Measurements from ENCODE around the gene B3GNT4. TPM values are rescaled to one million over a fixed set of nuclear protein-coding genes. Genes with fewer than 3 reads are reported as not detected.

B3GNT4 gene
- total and polyA plus RNA-seq, 2 of the 8 experiments (the other 6 are each of a cell fraction or from before 2014, with no cell fraction given): 1.1 to 1.4 TPM

DNA sequence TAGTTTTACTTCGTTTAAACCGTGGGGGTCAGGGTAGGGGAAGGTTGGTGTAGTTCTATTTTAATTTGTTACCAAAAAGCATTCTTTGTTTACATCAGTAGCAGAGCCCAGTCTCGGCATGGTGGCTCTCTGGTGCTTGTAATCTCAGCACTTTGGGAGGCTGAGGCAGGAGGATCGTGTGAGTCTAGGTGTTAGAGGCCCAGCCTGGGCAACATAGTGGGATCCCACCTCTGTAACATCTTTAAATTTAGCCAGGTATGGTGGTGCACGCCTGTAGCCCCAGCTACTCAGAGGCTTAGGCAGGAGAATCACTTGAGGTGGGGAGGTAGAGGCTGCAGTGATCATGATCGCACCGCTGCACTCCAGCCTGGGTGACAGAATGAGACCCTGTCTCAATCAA lies 18.4 kb upstream of the B3GNT4 start:
- Histone ChIP-seq H2BK20ac (ENCODE audit: low read length) (no peak overlapping the region), H2BK120ac (replicated peaks; ENCODE audit: low read depth, low read length) (no peak overlapping the region), H3K18ac (ENCODE audit: extremely low read depth, low read length) (no peak overlapping the region), H4K5ac (ENCODE audit: insufficient read length, low read depth, low read length) (no peak overlapping the region), H2BK15ac (ENCODE audit: low read length) (no peak overlapping the region), H3K36me3 (ENCODE audit: control insufficient read depth in 2 of 4, insufficient read depth in 4 of 4, low read length in 3 of 4) (no peaks in the 10 kb centered on the region), H3K9ac (replicated peaks in 1 of 4; ENCODE audit: extremely low read depth in 1 of 4, low read depth in 3 of 4, low read length in 3 of 4) (no peak overlapping the region), H3K23ac (ENCODE audit: insufficient read length) (no peak overlapping the region), H4K91ac (replicated peaks; ENCODE audit: insufficient read length, low read length) (no peak overlapping the region), H4K8ac (ENCODE audit: extremely low read depth, insufficient read depth, low read length) (no peak overlapping the region), H3K27ac (ENCODE audit: low read depth, low read length) (no peak overlapping the region), H2AK5ac (ENCODE audit: low read depth, low read length) (no peak overlapping the region), H4K20me1 (replicated peaks in 1 of 2; ENCODE audit: control insufficient read depth in 1 of 2, insufficient read depth in 2 of 2, low read length in 2 of 2) (no peaks in the 10 kb centered on the region), H3K4me2 (ENCODE audit: insufficient read depth in 1 of 2, low read depth in 2 of 2, low read length in 2 of 2) (no peak overlapping the region), H2BK12ac (ENCODE audit: low read depth, low read length) (no peak overlapping the region), H3K9me3 (ENCODE audit: insufficient read depth in 2 of 2, low read depth in 1 of 2, low read length in 1 of 2) (no peaks in the 10 kb centered on the region), H2AFZ (ENCODE audit: low read length) (no peak overlapping the region), H3K14ac (ENCODE audit: insufficient read length) (no peak overlapping the region), H3K4me1 (replicated peaks in 1 of 4; ENCODE audit: control insufficient read depth in 3 of 4, insufficient read depth in 4 of 4, low read length in 3 of 4) (peaks cover 0 to 4% (median 2%) of the 10 kb centered on the region in 4 experiments; a peak in 3 of 7 replicates), H3K27me3 (replicated peaks in 1 of 4; ENCODE audit: control insufficient read depth in 3 of 4, extremely low read depth in 1 of 4, insufficient read depth in 3 of 4, low read length in 3 of 4) (peaks cover 0 to 6% (median 2%) of the 10 kb centered on the region in 4 experiments; a peak in 5 of 7 replicates), H3K23me2 (ENCODE audit: low read depth, low read length) (peaks cover 4% of the 10 kb centered on the region; the same call in 1 of the 2 replicates), H3K79me2 (ENCODE audit: control insufficient read depth in 1 of 2, insufficient read depth in 2 of 2, low read length in 2 of 2) (no peaks in the 10 kb centered on the region), H3K4me3 (ENCODE audit: extremely low read depth in 1 of 4, insufficient read depth in 2 of 4, low read depth in 3 of 4, low read length in 4 of 4) (no peak overlapping the region), H3K4ac (replicated peaks; ENCODE audit: insufficient read length, low read depth, low read length) (no peak overlapping the region), H3K79me1 (ENCODE audit: low read depth, low read length) (no peaks in the 10 kb centered on the region), H3K56ac (replicated peaks; ENCODE audit: insufficient read length, low read depth, low read length) (no peak overlapping the region), H2BK5ac (ENCODE audit: low read depth, low read length) (no peak overlapping the region)
- FAIRE-seq (no peak), DNase-seq (ENCODE audit: low read depth in 1 of 2, low spot score in 2 of 2) (no peak)
- CTCF ChIA-PET (ENCODE audit: partially characterized antibody): interaction anchor here (1.1 kb wide), 1 partner anchor 22 kb away, joined by 3 read pairs; no protein-coding TSS in a partner anchor
- POLR2A ChIA-PET (ENCODE audit: partially characterized antibody): no interaction called here
- 87% methylated on average over 7 of the region's 7 CpGs; no CpG with 5 or more reads in 1 of the 2 experiments for WGBS, 2 experiments (ENCODE audit: extremely low coverage in 1 of 2, insufficient coverage in 1 of 2, insufficient read length in 1 of 2, insufficient replicate concordance in 2 of 2, low coverage in 1 of 2, low lambda C conversion rate in 2 of 2, missing lambda C conversion rate in 1 of 2)
- TF ChIP-seq, protein P1, sequence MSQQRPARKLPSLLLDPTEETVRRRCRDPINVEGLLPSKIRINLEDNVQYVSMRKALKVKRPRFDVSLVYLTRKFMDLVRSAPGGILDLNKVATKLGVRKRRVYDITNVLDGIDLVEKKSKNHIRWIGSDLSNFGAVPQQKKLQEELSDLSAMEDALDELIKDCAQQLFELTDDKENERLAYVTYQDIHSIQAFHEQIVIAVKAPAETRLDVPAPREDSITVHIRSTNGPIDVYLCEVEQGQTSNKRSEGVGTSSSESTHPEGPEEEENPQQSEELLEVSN (IDR thresholded peaks at IDR 0.05): no peak
- no peak for TF ChIP-seq POLR2A (IDR thresholded peaks at IDR 0.05; ENCODE audit: control extremely low read depth in 1 of 2, low read depth in 2 of 2, low read length in 2 of 2)
- TF ChIP-seq HDAC2 (IDR thresholded peaks at IDR 0.05; ENCODE audit: borderline replicate concordance in 1 of 2, low read depth in 2 of 2, low read length in 2 of 2): no peak
- no peak for TF ChIP-seq MAFK (IDR thresholded peaks at IDR 0.05; ENCODE audit: low read depth, low read length)
- no peak for TF ChIP-seq KDM4A (IDR thresholded peaks at IDR 0.05; ENCODE audit: low read depth, low read length, severe bottlenecking)
- TF ChIP-seq CBX8 (IDR thresholded peaks at IDR 0.05; ENCODE audit: borderline replicate concordance, low read depth, low read length): no peak
- no peak for TF ChIP-seq SIRT6 (IDR thresholded peaks at IDR 0.05; ENCODE audit: low read length)
- TF ChIP-seq ATF3 (IDR thresholded peaks at IDR 0.05; ENCODE audit: insufficient read depth, low read depth, low read length): no peak
- no peak for TF ChIP-seq KDM5A (IDR thresholded peaks at IDR 0.05; ENCODE audit: low read length)
- no peak for TF ChIP-seq CHD2 (IDR thresholded peaks at IDR 0.05; ENCODE audit: low read length)
- TF ChIP-seq YY1 (IDR thresholded peaks at IDR 0.05; ENCODE audit: low read depth, low read length): no peak
- TF ChIP-seq SP2 (IDR thresholded peaks at IDR 0.05; ENCODE audit: low read length): no peak
- no peak for TF ChIP-seq RNF2 (IDR thresholded peaks at IDR 0.05; ENCODE audit: borderline replicate concordance, low read depth, low read length, missing control alignments, poor library complexity, severe bottlenecking)

Measured in H1 (cell line).